K562 (cell line): ENCODE results near the gene ADIPOR1. TPM values are rescaled to one million over a fixed set of nuclear protein-coding genes. Genes with fewer than 3 reads are reported as not detected.

ENCODE experiments used
- ARID3B ChIP-seq: fragments of 250-450 bp; sonication (Bioruptor Pico); IDR thresholded peaks from 2 replicates; pipeline ENCODE4 v1.4.0; 2020; ENCODE audit warnings: borderline replicate concordance
- BACH1 ChIP-seq: fragments of 200-800 bp; sonication (Bioruptor generic); IDR thresholded peaks from 2 replicates; pipeline ENCODE4 v1.6.1; 2016; ENCODE audit warnings: missing genetic modification characterization, missing compliant biosample characterization
- BRF1 ChIP-seq: IDR thresholded peaks from 3 replicates; pipeline ENCODE4 v1.6.1; 2011; ENCODE audit warnings: borderline replicate concordance, mild to moderate bottlenecking; ENCODE audit not compliant: insufficient read length; ENCODE audit errors: extremely low read depth
- CEBPG ChIP-seq, 3 experiments: fragments of 200-800 bp in 1 of 3; sonication (Bioruptor generic) in 1 of 3; sonication (generic) in 1 of 3; formaldehyde crosslinking in 1 of 3; IDR thresholded peaks in 2 of 3; conservative IDR thresholded peaks in 1 of 3; 2 replicates each; pipeline versions ENCODE4 v1.6.1 to v1.8.0; 2016 to 2022; ENCODE audit warnings: missing compliant biosample characterization in 2 of 3, missing genetic modification characterization in 2 of 3, mild to moderate bottlenecking in 1 of 3, missing genetic modification reagents in 1 of 3
- FOXA1 ChIP-seq: fragments of 450-650 bp; IDR thresholded peaks from 2 replicates; pipeline ENCODE4 v1.6.1; 2016; ENCODE audit warnings: mild to moderate bottlenecking, borderline replicate concordance
- FUS ChIP-seq: fragments of 200-400 bp; formaldehyde crosslinking; optimal IDR thresholded peaks from 2 replicates; pipeline ENCODE3; 2017; ENCODE audit warnings: low read depth, low read length
- GTF2A2 ChIP-seq: IDR thresholded peaks from 2 replicates; pipeline ENCODE4 v1.6.1; 2016; ENCODE audit warnings: mild to moderate bottlenecking, missing genetic modification characterization, missing compliant biosample characterization
- PCBP1 ChIP-seq: fragments of 200-400 bp; formaldehyde crosslinking; IDR thresholded peaks from 2 replicates; pipeline ENCODE4 v1.6.1; 2018; ENCODE audit warnings: mild to moderate bottlenecking, low read depth, low read length; ENCODE audit not compliant: poor library complexity, severe bottlenecking
- PCBP2 ChIP-seq: fragments of 200-400 bp; formaldehyde crosslinking; IDR thresholded peaks from 2 replicates; pipeline ENCODE4 v1.6.1; 2018; ENCODE audit warnings: low read length, low read depth, mild to moderate bottlenecking, moderate library complexity; ENCODE audit not compliant: poor library complexity, severe bottlenecking
- PML ChIP-seq: IDR thresholded peaks from 2 replicates; pipeline ENCODE4 v1.6.1; 2012; ENCODE audit warnings: low read length, inconsistent platforms
- PPARD ChIP-seq: fragments of 250-450 bp; sonication (Bioruptor Pico); IDR thresholded peaks from 2 replicates; pipeline ENCODE4 v1.8.0; 2022; ENCODE audit warnings: inconsistent platforms, mild to moderate bottlenecking, moderate library complexity
- PRMT5 ChIP-seq: sonication (generic); formaldehyde crosslinking; IDR thresholded peaks from 2 replicates; pipeline ENCODE4 v1.5.0; 2020; ENCODE audit warnings: missing genetic modification reagents
- SIN3A ChIP-seq, 2 experiments: fragments of 150-350 bp in 1 of 2; IDR thresholded peaks; 2 replicates each; pipeline ENCODE4 v1.6.1; 2011 to 2016; ENCODE audit warnings: borderline replicate concordance in 2 of 2, low read depth in 2 of 2, low read length in 2 of 2, mild to moderate bottlenecking in 2 of 2, moderate library complexity in 2 of 2; ENCODE audit not compliant: control insufficient read depth in 1 of 2
- SMARCC2 ChIP-seq: fragments of 450-650 bp; IDR thresholded peaks from 2 replicates; pipeline ENCODE4 v1.6.1; 2017; ENCODE audit warnings: antibody characterized with exemption, moderate library complexity, mild to moderate bottlenecking, low read depth
- TFAP4 ChIP-seq: sonication (generic); formaldehyde crosslinking; IDR thresholded peaks from 2 replicates; pipeline ENCODE4 v1.8.0; 2022; ENCODE audit warnings: missing genetic modification reagents, mild to moderate bottlenecking, moderate library complexity, borderline replicate concordance
- TGIF2 ChIP-seq: sonication (generic); formaldehyde crosslinking; IDR thresholded peaks from 2 replicates; pipeline ENCODE4 v1.8.1; 2022; ENCODE audit warnings: mild to moderate bottlenecking, missing genetic modification reagents, moderate library complexity
- ZEB2 ChIP-seq: fragments of 450-650 bp; IDR thresholded peaks from 2 replicates; pipeline ENCODE4 v1.6.1; 2016
- ZFP1 ChIP-seq: fragments of 450-650 bp; formaldehyde crosslinking; IDR thresholded peaks from 2 replicates; pipeline ENCODE4 v1.4.0; 2020; ENCODE audit warnings: mild to moderate bottlenecking, mixed read lengths
- ZFP91 ChIP-seq: sonication (generic); formaldehyde crosslinking; IDR thresholded peaks from 2 replicates; pipeline ENCODE4 v1.8.0; 2022; ENCODE audit warnings: mild to moderate bottlenecking, missing genetic modification reagents
- ZNF143 ChIP-seq: sonication (generic); formaldehyde crosslinking; IDR thresholded peaks from 2 replicates; pipeline ENCODE4 v1.9.0; 2022; ENCODE audit warnings: mild to moderate bottlenecking, missing genetic modification reagents
- ZNF146 ChIP-seq: IDR thresholded peaks from one replicate; pipeline ENCODE4 v1.6.1; 2018; ENCODE audit warnings: missing compliant biosample characterization; ENCODE audit not compliant: unreplicated experiment
- ZNF354B ChIP-seq: fragments of 250-450 bp; sonication (Bioruptor Pico); IDR thresholded peaks from 2 replicates; pipeline ENCODE4 v1.4.0; 2020
- ZNF830 ChIP-seq: fragments of 250-450 bp; sonication (Bioruptor Pico); IDR thresholded peaks from 2 replicates; pipeline ENCODE4 v1.5.0; 2021; ENCODE audit warnings: mild to moderate bottlenecking
- ZSCAN32 ChIP-seq: fragments of 450-650 bp; formaldehyde crosslinking; IDR thresholded peaks from 2 replicates; pipeline ENCODE4 v1.4.0; 2020; ENCODE audit warnings: mild to moderate bottlenecking, moderate library complexity
- polyA plus RNA-seq, 8 experiments: library from polyadenylated mRNA; depleted of rRNA in 4 of 8; stranded (reverse) in 5 of 8; unstranded in 3 of 8; fragments of >200 nt; fragmentation: Nextera tagmentation in 2 of 8; fragmentation: Illumina TruSeq in 1 of 8; extraction: Ambion mirVana in 2 of 8; extraction: Trizol in 1 of 8; gene quantifications; 2 replicates each; pipeline versions ENCODE4 v1.2.1 to v1.2.3, GENCODE V29; 2011 to 2014; ENCODE audit warnings: inconsistent platforms in 1 of 8, missing spikeins in 1 of 8
- total RNA-seq, 7 experiments: library from RNA; depleted of rRNA in 6 of 7; stranded (reverse); fragments of >200 nt in 6 of 7; fragmentation: Illumina TruSeq in 2 of 7; extraction: Trizol in 2 of 7; gene quantifications; 2 replicates each; pipeline versions ENCODE4 v1.2.1 to v1.2.3, GENCODE V29; 2011 to 2021; ENCODE audit warnings: low replicate concordance in 1 of 7

ADIPOR1 gene
- total and polyA plus RNA-seq, 9 of the 15 experiments (the other 6 are each of a cell fraction or from before 2014, with no cell fraction given), result 29.0 to 217 (median 100) TPM

- TF ChIP-seq CEBPG (CRISPR knock-in tag; IDR thresholded peaks at IDR 0.05) (no peak), CEBPG (tag; conservative IDR thresholded peaks at IDR 0.05 in 1 of 2, IDR thresholded peaks at IDR 0.05 in 1 of 2) (no peak), FUS (no peak), ZEB2 (peak; percentile 91), ZNF830 (CRISPR knock-in tag) (no peak), SMARCC2 (0 out of 2 replicates have a peak, but pooled peaks have one; percentile 16), FOXA1 (no peak), PML (no peak), ZNF143 (CRISPR knock-in tag) (no peak), ZNF354B (no peak), GTF2A2 (tag) (no peak), TGIF2 (CRISPR knock-in tag) (no peak), ZFP1 (CRISPR knock-in tag) (no peak), PCBP2 (no peak), ZSCAN32 (no peak), PRMT5 (CRISPR knock-in tag) (no peak), ZFP91 (CRISPR knock-in tag) (no peak), BACH1 (no peak), PPARD (CRISPR knock-in tag) (no peak), ARID3B (CRISPR knock-in tag) (no peak), BRF1 (no peak), SIN3A (IDR thresholded peaks at IDR 0.05; ENCODE audit: borderline replicate concordance in 2 of 2, control insufficient read depth in 1 of 2, low read depth in 2 of 2, low read length in 2 of 2) (no peak), ZNF146 (CRISPR knock-in tag) (no peak), PCBP1 (no peak), TFAP4 (CRISPR knock-in tag) (no peak)
Measured at GRCh38 chr1:202958544-202959275, 598 bp upstream of the ADIPOR1 start (continued).
